ENCODE measurements around the gene PYGO1. TPM values are rescaled to one million over a fixed set of nuclear protein-coding genes. Genes with fewer than 3 reads are reported as not detected.

Gene PYGO1
- total and polyA plus RNA-seq, 9 of the 15 experiments (the other 6 are each of a cell fraction or from before 2014, with no cell fraction given) = under 0.01 to 0.07 (median 0.02) TPM; not detected in 5

GRCh38 chr15:55555089-55555488, 33.1 kb downstream of the PYGO1 start (continued):
- TF ChIP-seq ZBTB5 (IDR thresholded peaks at IDR 0.05) = no peak
- no peak for TF ChIP-seq MTF1 (CRISPR knock-in tag; IDR thresholded peaks at IDR 0.05; ENCODE audit: borderline replicate concordance)
- no peak for TF ChIP-seq DLX4 (CRISPR knock-in tag; IDR thresholded peaks at IDR 0.05)
- TF ChIP-seq TAF7 (tag; IDR thresholded peaks at IDR 0.05) = no peak
- TF ChIP-seq ZZZ3 (IDR thresholded peaks at IDR 0.05) = no peak
- TF ChIP-seq MTA1 (IDR thresholded peaks at IDR 0.05; ENCODE audit: borderline replicate concordance) = no peak
- no peak for TF ChIP-seq DIDO1 (tag; IDR thresholded peaks at IDR 0.05; ENCODE audit: low read depth)
- no peak for TF ChIP-seq ZBTB1 (CRISPR knock-in tag; IDR thresholded peaks at IDR 0.05; ENCODE audit: borderline replicate concordance, low read depth)
- TF ChIP-seq KLF13 (tag; IDR thresholded peaks at IDR 0.05; ENCODE audit: borderline replicate concordance, low read depth) = no peak
- no peak for TF ChIP-seq TFAM (CRISPR knock-in tag; conservative IDR thresholded peaks at IDR 0.05)

GRCh38 chr15:55552926-55553325, 35.2 kb downstream of the PYGO1 start:
- CTCF ChIA-PET (ENCODE audit: low intra/inter-chr PET ratio) = no interaction called here
- WGBS (ENCODE audit: insufficient coverage, low coverage, missing lambda C conversion rate) = 0% methylated on average over 2 of the region's 2 CpGs
- Histone ChIP-seq H3K27me3 (ENCODE audit: control insufficient read depth in 2 of 2, insufficient read depth in 2 of 2, low read length in 2 of 2) (no peaks in the 10 kb centered on the region), H3K36me3 (ENCODE audit: control insufficient read depth, insufficient read depth, low read length) (no peaks in the 10 kb centered on the region), H3K4me3 (no peak overlapping the region), H3K9ac (ENCODE audit: insufficient read depth in 1 of 2, low read depth in 2 of 2, low read length in 2 of 2) (no peak overlapping the region), H3K27ac (ENCODE audit: extremely low read depth, low read depth, low read length) (no peak overlapping the region), H2AFZ (ENCODE audit: low read depth, low read length) (no peak overlapping the region), H3K4me1 (replicated peaks in 1 of 2; ENCODE audit: control insufficient read depth in 2 of 2, insufficient read depth in 2 of 2, low read length in 2 of 2) (no peaks in the 10 kb centered on the region), H3K79me2 (ENCODE audit: control insufficient read depth, insufficient read depth, low read length) (no peaks in the 10 kb centered on the region), H3K4me2 (ENCODE audit: insufficient read depth, low read length) (no peak overlapping the region), H3K9me3 (replicated peaks; ENCODE audit: control insufficient read depth, insufficient read depth, low read depth, low read length) (no peaks in the 10 kb centered on the region), H4K20me1 (replicated peaks; ENCODE audit: control insufficient read depth, insufficient read depth, low read length) (no peaks in the 10 kb centered on the region), H3K9me1 (ENCODE audit: control insufficient read depth, insufficient read depth, low read length) (no peaks in the 10 kb centered on the region)
- intact Hi-C loops (cut with micrococcal nuclease) (no loop called here), in situ Hi-C loops (cut with MboI) (no loop called here)
- ATAC-seq = peak; percentile 31; the same call in 1 of the 3 replicates
- FAIRE-seq = no peak
- DNase-seq (ENCODE audit: extremely low read depth in 1 of 4, low spot score in 3 of 4) = no peak
- no TSS peak for BruUV-seq (replicated peaks)
- POLR2A ChIA-PET = no interaction called here
- TF ChIP-seq ZBTB8A (IDR thresholded peaks at IDR 0.05; ENCODE audit: partially characterized antibody) (no peak), HDAC6 (IDR thresholded peaks at IDR 0.05; ENCODE audit: low read depth, low read length) (no peak)
